GM19455 (cell line): Measurements from ENCODE around the gene CDC7.

Experiments
- ATAC-seq: cut with Tn5 transposase; IDR thresholded peaks from one replicate; pipeline ENCODE4 v1.9.1; 2021; ENCODE audit not compliant: unreplicated experiment

The CDC7 gene

GRCh38 chr1:91572044-91572443 is 71.4 kb downstream of the CDC7 start:
- no peak for ATAC-seq
